ENCODE results near the gene PRR36.
"Not testable (repeated sequence)": the region's sequence is repeated elsewhere in the genome, so short reads cannot be mapped to it uniquely, and the experiment has no call there.

PRR36 gene

GRCh38 chr19:7874076-7874896 lies at the start of gene PRR36:
Gene PRR36 (minus strand): TSS chr19:7874390. CDS start chr19:7873689, 701 bp downstream.
- H3K4me3 Mint-ChIP-seq, result peak within 1 kb of the TSS; percentile 66
- peaks cover 17% of the 10 kb centered on the region for H3K4me1 Mint-ChIP-seq (ENCODE audit: low read depth)
- peaks cover 2% of the 10 kb centered on the region for H3K36me3 Mint-ChIP-seq (ENCODE audit: low read depth)
- H3K27ac Mint-ChIP-seq, result no peak within 1 kb of the TSS
- no peaks in the 10 kb centered on the region for H3K9me3 Mint-ChIP-seq
- H3K27me3 Mint-ChIP-seq (ENCODE audit: low read depth), result peaks cover 46% of the 10 kb centered on the region

- peaks cover 25% of the 10 kb centered on the region for H3K4me1 Mint-ChIP-seq (ENCODE audit: low read depth)
- no peaks in the 10 kb centered on the region for H3K9me3 Mint-ChIP-seq
- H3K27me3 Mint-ChIP-seq (ENCODE audit: low read depth), result peaks cover 8% of the 10 kb centered on the region
- no peak overlapping the region for H3K27ac Mint-ChIP-seq
- H3K4me3 Mint-ChIP-seq, result peak overlapping the region; percentile 17
- H3K36me3 Mint-ChIP-seq (ENCODE audit: low read depth), result peaks cover 4% of the 10 kb centered on the region
Measured at GRCh38 chr19:7923295-7924191, 49.4 kb upstream of the PRR36 start.

GRCh38 chr19:7922836-7923195 lies 48.6 kb upstream of the PRR36 start:
- no peak overlapping the region for H3K27ac Mint-ChIP-seq
- no peak overlapping the region for H3K4me3 Mint-ChIP-seq
- peaks cover 28% of the 10 kb centered on the region for H3K4me1 Mint-ChIP-seq (ENCODE audit: low read depth)
- no peaks in the 10 kb centered on the region for H3K9me3 Mint-ChIP-seq
- H3K36me3 Mint-ChIP-seq (ENCODE audit: low read depth), result peaks cover 4% of the 10 kb centered on the region
- H3K27me3 Mint-ChIP-seq (ENCODE audit: low read depth), result peaks cover 15% of the 10 kb centered on the region

- Mint-ChIP-seq H3K27ac (no peak overlapping the region), H3K4me3 (peak overlapping the region; percentile 45), H3K9me3 (no peaks in the 10 kb centered on the region), H3K4me1 (ENCODE audit: low read depth) (peaks cover 28% of the 10 kb centered on the region), H3K27me3 (ENCODE audit: low read depth) (peaks cover 16% of the 10 kb centered on the region), H3K36me3 (ENCODE audit: low read depth) (peaks cover 4% of the 10 kb centered on the region)
Measured at GRCh38 chr19:7921967-7922835, 48.0 kb upstream of the PRR36 start.

- Mint-ChIP-seq H3K4me3 (peak overlapping the region; percentile 99), H3K36me3 (ENCODE audit: low read depth) (peaks cover 6% of the 10 kb centered on the region), H3K9me3 (no peaks in the 10 kb centered on the region), H3K27me3 (ENCODE audit: low read depth) (peaks cover 21% of the 10 kb centered on the region), H3K4me1 (ENCODE audit: low read depth) (peaks cover 29% of the 10 kb centered on the region), H3K27ac (peak overlapping the region; percentile 99)
Measured at GRCh38 chr19:7921302-7921966, 47.2 kb upstream of the PRR36 start.

- peaks cover 24% of the 10 kb centered on the region for H3K27me3 Mint-ChIP-seq (ENCODE audit: low read depth)
- peaks cover 6% of the 10 kb centered on the region for H3K36me3 Mint-ChIP-seq (ENCODE audit: low read depth)
- H3K9me3 Mint-ChIP-seq, result no peaks in the 10 kb centered on the region
- H3K27ac Mint-ChIP-seq, result peak overlapping the region; percentile 99
- peaks cover 26% of the 10 kb centered on the region for H3K4me1 Mint-ChIP-seq (ENCODE audit: low read depth)
- H3K4me3 Mint-ChIP-seq, result peak overlapping the region; percentile 99
Measured at GRCh38 chr19:7920519-7921301, 46.5 kb upstream of the PRR36 start.

GRCh38 chr19:7919610-7920518 lies 45.7 kb upstream of the PRR36 start, which contains the start of gene SNAPC2:
Gene SNAPC2 (plus strand): TSS chr19:7920338. CDS start chr19:7920367, 29 bp downstream.
- Mint-ChIP-seq H3K36me3 (ENCODE audit: low read depth) (peaks cover 6% of the 10 kb centered on the region), H3K27me3 (ENCODE audit: low read depth) (peaks cover 29% of the 10 kb centered on the region), H3K4me1 (ENCODE audit: low read depth) (peaks cover 28% of the 10 kb centered on the region), H3K9me3 (no peaks in the 10 kb centered on the region), H3K4me3 (peak within 1 kb of the TSS; percentile 99), H3K27ac (peak within 1 kb of the TSS; percentile 99)

- no peaks in the 10 kb centered on the region for H3K9me3 Mint-ChIP-seq
- H3K4me3 Mint-ChIP-seq, result peak overlapping the region; percentile 99
- peaks cover 6% of the 10 kb centered on the region for H3K36me3 Mint-ChIP-seq (ENCODE audit: low read depth)
- H3K27ac Mint-ChIP-seq, result no peak overlapping the region
- peaks cover 28% of the 10 kb centered on the region for H3K4me1 Mint-ChIP-seq (ENCODE audit: low read depth)
- H3K27me3 Mint-ChIP-seq (ENCODE audit: low read depth), result peaks cover 29% of the 10 kb centered on the region
Measured at GRCh38 chr19:7918615-7919421, 44.6 kb upstream of the PRR36 start.

GRCh38 chr19:7918062-7918614 lies 43.9 kb upstream of the PRR36 start:
- Mint-ChIP-seq H3K27me3 (ENCODE audit: low read depth) (peaks cover 29% of the 10 kb centered on the region), H3K27ac (peak overlapping the region; percentile 65), H3K4me1 (ENCODE audit: low read depth) (peaks cover 28% of the 10 kb centered on the region), H3K4me3 (peak overlapping the region; percentile 61)
- H3K9me3 Mint-ChIP-seq; H3K36me3 Mint-ChIP-seq (ENCODE audit: low read depth): not testable (repeated sequence)

- no peaks in the 10 kb centered on the region for H3K9me3 Mint-ChIP-seq
- H3K27ac Mint-ChIP-seq, result peak overlapping the region; percentile 65
- peaks cover 29% of the 10 kb centered on the region for H3K27me3 Mint-ChIP-seq (ENCODE audit: low read depth)
- H3K36me3 Mint-ChIP-seq (ENCODE audit: low read depth), result peaks cover 8% of the 10 kb centered on the region
- peak overlapping the region; percentile 81 for H3K4me3 Mint-ChIP-seq
- H3K4me1 Mint-ChIP-seq (ENCODE audit: low read depth), result peaks cover 28% of the 10 kb centered on the region
Measured at GRCh38 chr19:7917267-7918061, 43.3 kb upstream of the PRR36 start.

GRCh38 chr19:7916955-7917266 lies 42.7 kb upstream of the PRR36 start:
- Mint-ChIP-seq H3K27ac (peak overlapping the region; percentile 68), H3K27me3 (ENCODE audit: low read depth) (peaks cover 29% of the 10 kb centered on the region), H3K36me3 (ENCODE audit: low read depth) (peaks cover 11% of the 10 kb centered on the region), H3K4me1 (ENCODE audit: low read depth) (peaks cover 27% of the 10 kb centered on the region), H3K4me3 (peak overlapping the region; percentile 81), H3K9me3 (no peaks in the 10 kb centered on the region)

Data from T-helper 1 cell treated with Interleukin-12 subunit alpha and Interleukin-12 subunit beta and Interleukin-4 antibody, amounts not matched to agents 30 μg/mL and 1 μg/mL, for 36 hours (primary cell).